ENCODE data around the gene TENM4. TPM values are rescaled to one million over a fixed set of nuclear protein-coding genes. Genes with fewer than 3 reads are reported as not detected.

The TENM4 gene
- polyA plus RNA-seq, 1 experiment: 0.39 TPM

DNA sequence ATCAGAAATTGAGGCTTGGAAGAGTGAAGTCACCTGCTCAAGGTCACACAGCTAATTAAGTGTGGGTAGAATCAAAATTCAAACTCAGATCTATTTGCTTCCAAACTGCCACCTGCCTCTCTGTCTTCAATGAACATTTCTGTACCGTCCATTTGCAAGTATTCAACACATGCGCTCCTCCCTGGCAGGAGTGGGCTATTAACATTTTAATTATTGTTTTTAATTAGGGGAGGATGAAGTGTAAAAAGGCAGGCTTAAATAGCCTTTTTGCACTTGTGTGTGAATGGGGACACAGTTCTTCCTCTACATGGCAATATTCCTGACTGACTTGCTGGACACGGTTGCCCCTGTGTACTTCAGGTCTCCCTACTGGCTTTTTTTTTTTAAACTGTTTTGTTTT, 751.7 kb downstream of the TENM4 start:
- TF ChIP-seq, protein P1, sequence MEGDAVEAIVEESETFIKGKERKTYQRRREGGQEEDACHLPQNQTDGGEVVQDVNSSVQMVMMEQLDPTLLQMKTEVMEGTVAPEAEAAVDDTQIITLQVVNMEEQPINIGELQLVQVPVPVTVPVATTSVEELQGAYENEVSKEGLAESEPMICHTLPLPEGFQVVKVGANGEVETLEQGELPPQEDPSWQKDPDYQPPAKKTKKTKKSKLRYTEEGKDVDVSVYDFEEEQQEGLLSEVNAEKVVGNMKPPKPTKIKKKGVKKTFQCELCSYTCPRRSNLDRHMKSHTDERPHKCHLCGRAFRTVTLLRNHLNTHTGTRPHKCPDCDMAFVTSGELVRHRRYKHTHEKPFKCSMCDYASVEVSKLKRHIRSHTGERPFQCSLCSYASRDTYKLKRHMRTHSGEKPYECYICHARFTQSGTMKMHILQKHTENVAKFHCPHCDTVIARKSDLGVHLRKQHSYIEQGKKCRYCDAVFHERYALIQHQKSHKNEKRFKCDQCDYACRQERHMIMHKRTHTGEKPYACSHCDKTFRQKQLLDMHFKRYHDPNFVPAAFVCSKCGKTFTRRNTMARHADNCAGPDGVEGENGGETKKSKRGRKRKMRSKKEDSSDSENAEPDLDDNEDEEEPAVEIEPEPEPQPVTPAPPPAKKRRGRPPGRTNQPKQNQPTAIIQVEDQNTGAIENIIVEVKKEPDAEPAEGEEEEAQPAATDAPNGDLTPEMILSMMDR (IDR thresholded peaks at IDR 0.05; ENCODE audit: insufficient read depth, low read depth, low read length): no peak
- H3K36me3 ChIP-seq (ENCODE audit: control insufficient read depth, insufficient read depth, low read length): no peaks in the 10 kb centered on the region
- CTCF ChIA-PET: interaction anchor here (4.6 kb wide), 1 partner anchor 43 kb away, joined by 18 read pairs; no protein-coding TSS in a partner anchor

DNA sequence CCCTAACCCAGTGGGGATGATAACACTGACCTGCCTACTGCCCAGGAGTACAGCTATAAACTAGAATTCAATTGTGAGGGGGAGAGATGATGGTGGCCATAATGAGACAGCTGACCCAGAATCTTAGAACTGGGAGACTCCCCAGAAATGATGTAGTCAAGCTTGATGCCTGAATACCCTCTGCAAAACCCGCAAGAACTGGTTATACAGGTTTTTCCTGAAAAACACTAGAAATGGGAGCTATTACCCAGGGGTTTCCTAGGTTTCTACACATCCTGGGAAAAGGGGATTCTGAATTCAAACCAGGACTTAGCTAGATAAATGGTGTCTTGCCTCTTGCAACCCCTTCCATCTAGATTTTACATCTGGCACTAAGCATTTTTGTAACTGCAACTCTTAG, 752.4 kb downstream of the TENM4 start:
- ChIA-PET POLR2A (no interaction called here), CTCF (interaction anchor here (4.6 kb wide), 1 partner anchor 43 kb away, joined by 18 read pairs; no protein-coding TSS in a partner anchor)
- TF ChIP-seq, protein P1 (IDR thresholded peaks at IDR 0.05; ENCODE audit: insufficient read depth, low read depth, low read length): no peak
- H3K4me3 ChIP-seq (ENCODE audit: low read depth, low read length): no peak overlapping the region
- DNase-seq (ENCODE audit: low read depth): no peak
- no peaks in the 10 kb centered on the region for H3K27me3 ChIP-seq (ENCODE audit: control insufficient read depth, insufficient read depth, low read length)
- H3K36me3 ChIP-seq (ENCODE audit: control insufficient read depth, insufficient read depth, low read length): no peaks in the 10 kb centered on the region

More for the DNA sequence above, 751.7 kb downstream of the TENM4 start:
- no peaks in the 10 kb centered on the region for H3K27me3 ChIP-seq (ENCODE audit: control insufficient read depth, insufficient read depth, low read length)
- POLR2A ChIA-PET: no interaction called here
- no peak overlapping the region for H3K4me3 ChIP-seq (ENCODE audit: low read depth, low read length)
- DNase-seq (ENCODE audit: low read depth): no peak

DNA sequence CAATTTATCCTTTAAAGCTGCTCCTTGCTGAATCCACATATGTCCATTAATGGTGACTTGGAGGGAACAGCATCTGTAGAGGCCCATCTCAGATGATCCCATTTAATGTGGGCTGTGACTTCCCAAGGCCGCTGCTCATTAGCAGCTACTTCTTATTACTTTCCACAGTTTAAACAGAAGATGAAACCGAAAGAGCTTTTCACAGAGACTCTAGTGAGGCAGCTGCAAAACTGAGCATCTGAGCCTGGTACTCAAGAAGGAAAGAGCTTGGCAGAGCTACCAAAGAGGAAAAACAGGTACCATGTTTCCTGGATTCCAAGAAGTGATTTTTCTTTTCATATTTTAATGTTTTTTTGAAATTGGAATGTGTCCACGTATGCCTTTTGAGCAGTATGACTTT, 755.7 kb downstream of the TENM4 start:
- H3K36me3 ChIP-seq (ENCODE audit: control insufficient read depth, insufficient read depth, low read length): no peaks in the 10 kb centered on the region
- TF ChIP-seq, protein P1 (IDR thresholded peaks at IDR 0.05; ENCODE audit: insufficient read depth, low read depth, low read length): no peak
- CTCF ChIA-PET: interaction anchor here (1.0 to 1.3 kb wide), 3 partner anchors 13 to 17 kb away, joined by 3 to 7 read pairs (median 5); no protein-coding TSS in a partner anchor
- POLR2A ChIA-PET: no interaction called here
- no peaks in the 10 kb centered on the region for H3K27me3 ChIP-seq (ENCODE audit: control insufficient read depth, insufficient read depth, low read length)
- no peak for DNase-seq (ENCODE audit: low read depth)
- no peak overlapping the region for H3K4me3 ChIP-seq (ENCODE audit: low read depth, low read length)

DNA sequence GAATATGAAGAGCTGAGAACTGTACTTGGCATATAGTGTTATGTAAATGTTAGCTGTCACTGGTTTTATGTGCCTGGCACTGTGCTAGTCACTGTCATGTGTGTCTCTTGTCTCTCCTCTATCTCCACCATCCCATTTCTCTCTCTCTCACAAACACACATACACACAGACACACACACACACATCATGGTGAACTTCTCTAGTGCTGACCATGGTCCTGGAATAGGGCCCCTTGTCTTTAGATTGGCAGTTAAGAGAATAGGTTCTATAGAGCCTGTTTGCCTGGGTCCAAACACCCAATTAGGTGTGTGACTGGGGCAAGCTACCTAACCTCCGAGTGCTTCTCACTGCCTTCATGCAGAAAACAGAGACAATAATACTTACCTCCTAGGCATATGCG, 756.5 kb downstream of the TENM4 start:
- H3K36me3 ChIP-seq (ENCODE audit: control insufficient read depth, insufficient read depth, low read length): no peaks in the 10 kb centered on the region
- H3K4me3 ChIP-seq (ENCODE audit: low read depth, low read length): no peak overlapping the region
- ChIA-PET POLR2A (no interaction called here), CTCF (interaction anchor here (1.0 to 1.4 kb wide), 4 partner anchors 13 to 31 kb away, joined by 3 to 7 read pairs (median 4); no protein-coding TSS in a partner anchor)
- TF ChIP-seq, protein P1 (IDR thresholded peaks at IDR 0.05; ENCODE audit: insufficient read depth, low read depth, low read length): no peak
- no peaks in the 10 kb centered on the region for H3K27me3 ChIP-seq (ENCODE audit: control insufficient read depth, insufficient read depth, low read length)
- DNase-seq (ENCODE audit: low read depth): no peak

DNA sequence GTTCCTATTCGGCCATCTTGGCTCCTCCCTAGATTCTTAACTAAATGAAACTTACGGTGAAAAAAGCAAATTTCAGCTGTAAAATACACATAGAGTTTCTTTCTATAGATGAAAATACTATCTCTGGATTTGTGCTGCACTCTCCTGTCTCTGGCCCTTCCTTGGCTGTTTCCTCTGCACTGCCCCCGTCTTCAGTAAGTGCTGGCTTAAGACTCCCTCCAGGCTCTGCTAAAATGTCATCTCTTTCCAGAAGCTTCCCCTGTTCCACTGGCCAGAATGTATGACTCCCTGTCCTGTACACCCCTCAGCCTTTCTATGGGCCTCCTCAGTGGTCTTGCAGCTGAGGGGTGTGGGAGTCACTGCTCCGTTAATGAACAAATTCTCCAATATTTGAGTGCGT, 757.1 kb downstream of the TENM4 start:
- H3K27me3 ChIP-seq (ENCODE audit: control insufficient read depth, insufficient read depth, low read length): no peaks in the 10 kb centered on the region
- no peak overlapping the region for H3K4me3 ChIP-seq (ENCODE audit: low read depth, low read length)
- CTCF ChIA-PET: interaction anchor here (1.4 kb wide), 1 partner anchor 32 kb away, joined by 4 read pairs; no protein-coding TSS in a partner anchor
- H3K36me3 ChIP-seq (ENCODE audit: control insufficient read depth, insufficient read depth, low read length): no peaks in the 10 kb centered on the region
- DNase-seq (ENCODE audit: low read depth): no peak
- TF ChIP-seq, protein P1 (IDR thresholded peaks at IDR 0.05; ENCODE audit: insufficient read depth, low read depth, low read length): no peak
- POLR2A ChIA-PET: no interaction called here

All from BJ (cell line).